Endothelial cell of umbilical vein (primary cell): ENCODE measurements around the gene DCUN1D1. TPM values are rescaled to one million over a fixed set of nuclear protein-coding genes. Genes with fewer than 3 reads are reported as not detected.

Experiments
- BruUV-seq: library from RNA; stranded (reverse); fragments of 400-500 nt; replicated peaks from 2 replicates; lab custom pipeline; 2021; lab: Mats Ljungman, UMichigan
- CTCF ChIA-PET: fragments of 300-600, 350-600 bp; sonication (Branson Sonifier 250); formaldehyde crosslinking; loops from one replicate; lab custom pipeline; 2021; ENCODE audit warnings: antibody characterized with exemption, inconsistent platforms; lab: Charles Lee
- POLR2A ChIA-PET: fragments of 300-600, 350-600 bp; sonication (Branson Sonifier 250); formaldehyde crosslinking; loops from one replicate; lab custom pipeline; 2021; ENCODE audit warnings: antibody characterized with exemption, inconsistent platforms; lab: Charles Lee
- DNase-seq: peaks from one replicate; pipeline ENCODE4 v3.0.0-alpha.2; 2011; ENCODE audit warnings: low read depth, low spot score
- FAIRE-seq: peaks from 2 replicates; lab custom pipeline; 2011; peaks lifted over from hg19 to GRCh38; lab: Jason Lieb, UNC
- H2AFZ ChIP-seq: 2 replicates; pipeline ENCODE4 v1.6.0; 2012; ENCODE audit warnings: low read depth, low read length, control low read depth, inconsistent platforms
- H3K27ac ChIP-seq: 2 replicates; pipeline ENCODE4 v1.5.1; 2011; ENCODE audit warnings: low read depth, mild to moderate bottlenecking, control low read depth, low read length, moderate library complexity; ENCODE audit not compliant: insufficient read depth
- H3K27me3 ChIP-seq, 2 experiments: 2 replicates each; pipeline versions ENCODE4 v1.6.0 to v1.6.1; 2011; ENCODE audit warnings: low read length in 2 of 2, mixed read lengths in 1 of 2; ENCODE audit not compliant: control insufficient read depth in 2 of 2, insufficient read depth in 2 of 2
- H3K36me3 ChIP-seq, 2 experiments: 2 replicates in 1 of 2; 3 replicates in 1 of 2; pipeline ENCODE4 v1.5.1; 2011; ENCODE audit warnings: low read length in 2 of 2, mild to moderate bottlenecking in 1 of 2, moderate library complexity in 1 of 2; ENCODE audit not compliant: control insufficient read depth in 2 of 2, insufficient read depth in 2 of 2; ENCODE audit errors: extremely low read depth in 1 of 2
- H3K4me1 ChIP-seq: 3 replicates; pipeline ENCODE4 v1.5.1; 2011; ENCODE audit warnings: mild to moderate bottlenecking, low read length; ENCODE audit not compliant: control insufficient read depth, insufficient read depth; ENCODE audit errors: extremely low read depth
- H3K4me2 ChIP-seq: 2 replicates; pipeline ENCODE4 v1.6.1; 2011; ENCODE audit warnings: low read length, control low read depth, mixed read lengths; ENCODE audit not compliant: insufficient read depth
- H3K4me3 ChIP-seq, 3 experiments: fragments of 200-600 bp in 1 of 3; sonication (generic), shearing (Covaris generic) in 1 of 3; replicated peaks in 1 of 3; 2 replicates each; pipeline ENCODE4 v1.5.1; 2011 to 2016; ENCODE audit warnings: control low read depth in 3 of 3, low read length in 3 of 3, mild to moderate bottlenecking in 2 of 3, inconsistent platforms in 1 of 3, low read depth in 1 of 3, moderate library complexity in 1 of 3; ENCODE audit not compliant: insufficient read depth in 1 of 3
- H3K79me2 ChIP-seq: 2 replicates; pipeline ENCODE4 v1.6.0; 2012; ENCODE audit warnings: low read length, inconsistent platforms; ENCODE audit not compliant: control insufficient read depth, insufficient read depth
- H3K9ac ChIP-seq: replicated peaks from 2 replicates; pipeline ENCODE3; 2011; ENCODE audit warnings: low read length, control low read depth; ENCODE audit not compliant: insufficient read depth; ENCODE audit errors: extremely low read depth
- H3K9me1 ChIP-seq: replicated peaks from 3 replicates; pipeline ENCODE4 v1.6.0; 2011; ENCODE audit warnings: mild to moderate bottlenecking, low read length; ENCODE audit not compliant: control insufficient read depth, insufficient read depth; ENCODE audit errors: extremely low read depth
- H3K9me3 ChIP-seq: replicated peaks from 2 replicates; pipeline ENCODE4 v1.5.1; 2012; ENCODE audit warnings: low read length, inconsistent platforms; ENCODE audit not compliant: control insufficient read depth, insufficient read depth
- H4K20me1 ChIP-seq: replicated peaks from 2 replicates; pipeline ENCODE3; 2011; ENCODE audit warnings: mild to moderate bottlenecking, low read length; ENCODE audit not compliant: control insufficient read depth, insufficient read depth; ENCODE audit errors: extremely low read depth
- CTCF ChIP-seq, 2 donors: IDR thresholded peaks; 1 replicate in 1 of 2; 2 replicates in 1 of 2; pipeline ENCODE4 v1.5.1; 2011; ENCODE audit warnings: low read length in 2 of 2, mild to moderate bottlenecking in 2 of 2, moderate library complexity in 2 of 2, control low read depth in 1 of 2, inconsistent platforms in 1 of 2, low read depth in 1 of 2; ENCODE audit not compliant: insufficient read depth in 1 of 2; ENCODE audit errors: extremely low read depth in 1 of 2
- EZH2 ChIP-seq: IDR thresholded peaks from 2 replicates; pipeline ENCODE4 v1.6.1; 2012; ENCODE audit warnings: borderline replicate concordance, low read depth, mild to moderate bottlenecking, moderate library complexity, low read length, inconsistent platforms; ENCODE audit not compliant: severe bottlenecking
- FOS ChIP-seq: IDR thresholded peaks from 2 replicates; pipeline ENCODE4 v1.6.1; 2011; ENCODE audit warnings: mild to moderate bottlenecking, low read length, moderate library complexity, borderline replicate concordance; ENCODE audit not compliant: insufficient read depth
- GATA2 ChIP-seq: IDR thresholded peaks from 2 replicates; pipeline ENCODE4 v1.7.0; 2011; ENCODE audit warnings: low read depth, mild to moderate bottlenecking, moderate library complexity, mixed read lengths, low read length; ENCODE audit not compliant: insufficient read length, insufficient read depth
- JUN ChIP-seq: IDR thresholded peaks from 2 replicates; pipeline ENCODE4 v1.6.1; 2011; ENCODE audit warnings: borderline replicate concordance, low read depth; ENCODE audit not compliant: insufficient read length, insufficient read depth
- MAX ChIP-seq: IDR thresholded peaks from 2 replicates; pipeline ENCODE4 v1.6.1; 2011; ENCODE audit not compliant: insufficient read depth, insufficient read length
- MYC ChIP-seq: IDR thresholded peaks from one replicate; pipeline ENCODE4 v1.6.1; 2011; ENCODE audit warnings: mild to moderate bottlenecking, low read depth, low read length
- POLR2A ChIP-seq: IDR thresholded peaks from 2 replicates; pipeline ENCODE4 v1.6.1; 2012; ENCODE audit warnings: low read depth, mild to moderate bottlenecking, control low read depth, low read length
- POLR2AphosphoS5 ChIP-seq: IDR thresholded peaks from 2 replicates; pipeline ENCODE4 v1.6.1; 2012; ENCODE audit warnings: low read depth, mild to moderate bottlenecking, control low read depth, low read length, moderate library complexity; ENCODE audit not compliant: insufficient read depth
- dilution Hi-C: fragments of 300-500 bp; cut with MboI; formaldehyde crosslinking; loops from one replicate; pipeline ENCODE4 v1.15.0; 2019; ENCODE audit warnings: low sequenced_read_pairs; ENCODE audit not compliant: extremely low pct_ligation_motif_present
- intact Hi-C: fragments of 100-400 bp; cut with micrococcal nuclease; formaldehyde crosslinking; loops from one replicate; pipeline ENCODE4 v1.10.0; 2022
- polyA plus RNA-seq, 4 experiments: library from polyadenylated mRNA; depleted of rRNA in 3 of 4; stranded (reverse) in 3 of 4; unstranded in 1 of 4; fragments of >200 nt; gene quantifications; 2 replicates each; pipeline versions ENCODE4 v1.2.1 to v1.2.3, GENCODE V29; 2011 to 2012; ENCODE audit warnings: missing spikeins in 1 of 4
- total RNA-seq: library from RNA; stranded (reverse); gene quantifications from 2 replicates; pipeline ENCODE4 v1.2.3, GENCODE V29; 2021

The DCUN1D1 gene
- total and polyA plus RNA-seq, 2 donors (not counting 3 experiments of a cell fraction or from before 2014, with no cell fraction given) = 4.9 to 41.3 TPM

- Histone ChIP-seq H3K36me3 (no peaks in the 10 kb centered on the region), H3K27ac (peak overlapping the region; percentile 37), H4K20me1 (peaks cover 2% of the 10 kb centered on the region), H3K9me3 (no peaks in the 10 kb centered on the region), H3K9me1 (no peaks in the 10 kb centered on the region), H3K9ac (peak overlapping the region; percentile 70), H3K4me2 (peak overlapping the region; percentile 90), H3K27me3 (no peaks in the 10 kb centered on the region), H2AFZ (peak overlapping the region; percentile 99), H3K4me1 (peaks cover 15% of the 10 kb centered on the region), H3K4me3 (peak overlapping the region; percentile 63 to 73 (median 71)), H3K79me2 (peaks cover 38% of the 10 kb centered on the region)
- BruUV-seq = TSS peak; percentile 64
- TF ChIP-seq CTCF (IDR thresholded peaks at IDR 0.05; ENCODE audit: extremely low read depth in 1 of 2, insufficient read depth in 1 of 2, low read depth in 1 of 2, low read length in 2 of 2) (no peak), POLR2A (no peak), FOS (no peak), GATA2 (no peak), MAX (no peak), POLR2AphosphoS5 (no peak), MYC (no peak), JUN (no peak), EZH2 (no peak)
- dilution Hi-C loops = no loop called here
- intact Hi-C loops = no loop called here
- no peak for DNase-seq
- ChIA-PET POLR2A (no interaction called here), CTCF (interaction anchor here (1.0 to 1.2 kb wide), 2 partner anchors 16 to 203 kb away, joined by 3 read pairs; no protein-coding TSS in a partner anchor)
- no peak for FAIRE-seq
Observed at GRCh38 chr3:182981038-182981380, 671 bp upstream of the DCUN1D1 start.
